ENCODE results near the gene KLHL21. TPM values are rescaled to one million over a fixed set of nuclear protein-coding genes. Genes with fewer than 3 reads are reported as not detected.
A peak's percentile ranks its signal among the peaks of the same experiment; 100 is the strongest.

The KLHL21 gene
- total and polyA plus RNA-seq, 2 donors (not counting 1 experiment from before 2014, with no cell fraction given): 14.4 to 29.9 TPM

GRCh38 chr1:6603238-6603914, 707 bp upstream of the KLHL21 start:
- under 1% methylated on average over 33 of the region's 36 CpGs for WGBS (ENCODE audit: insufficient coverage)
- H3K27ac ChIP-seq (ENCODE audit: low read length in 2 of 2): peak overlapping the region; percentile 94 to 95

More at GRCh38 chr1:6603238-6603914, 707 bp upstream of the KLHL21 start:
- TF ChIP-seq EZH2 (IDR thresholded peaks at IDR 0.05; ENCODE audit: borderline replicate concordance, insufficient read depth, low read depth, low read length, poor library complexity, severe bottlenecking) (no peak), CTCF (IDR thresholded peaks at IDR 0.05) (no peak)
- POLR2A ChIA-PET: interaction anchor here (0.5 to 3.4 kb wide), 8 partner anchors 9 to 49 kb away, joined by 3 to 21 read pairs (median 6); partner anchors contain the start of genes NOL9, PHF13, TAS1R1 and THAP3
- Mint-ChIP-seq H3K9me3 (ENCODE audit: insufficient read depth) (no peaks in the 10 kb centered on the region), H3K4me3 (peak overlapping the region; percentile 91), H3K27me3 (no peaks in the 10 kb centered on the region), H3K27ac (peak overlapping the region; percentile 99), H3K4me1 (peaks cover 38% of the 10 kb centered on the region)
- DNase-seq: peak; percentile 87
- CTCF ChIA-PET: interaction anchor here (1.1 to 5.4 kb wide), 5 partner anchors 13 to 48 kb away, joined by 3 to 33 read pairs (median 7); partner anchors contain the start of genes NOL9, TAS1R1 and THAP3
- Histone ChIP-seq H3K9me3 (ENCODE audit: control extremely low read depth in 1 of 3, control insufficient read depth in 2 of 3, insufficient read depth in 1 of 3, low read length in 2 of 3) (no peaks in the 10 kb centered on the region), H3K27me3 (replicated peaks in 1 of 4; ENCODE audit: control extremely low read depth in 1 of 4, control insufficient read depth in 3 of 4, insufficient read depth in 4 of 4, low read length in 3 of 4) (no peaks in the 10 kb centered on the region), H3K36me3 (replicated peaks in 1 of 2; ENCODE audit: control extremely low read depth in 1 of 2, control insufficient read depth in 1 of 2, extremely low read depth in 1 of 2, insufficient read depth in 2 of 2, low read length in 1 of 2) (no peaks in the 10 kb centered on the region), H3K79me2 (ENCODE audit: control insufficient read depth, insufficient read depth, low read length) (peaks cover 33% of the 10 kb centered on the region), H3K9ac (ENCODE audit: low read length) (peak overlapping the region; percentile 78), H2AFZ (ENCODE audit: insufficient read depth, low read depth, low read length, poor library complexity, severe bottlenecking) (peak overlapping the region; percentile 89), H3K4me3 (ENCODE audit: control extremely low read depth in 1 of 5, extremely low read depth in 1 of 5, insufficient read depth in 1 of 5, low read depth in 2 of 5, low read length in 4 of 5) (peak overlapping the region; percentile 68 to 94 (median 82)), H3K4me2 (replicated peaks; ENCODE audit: low read depth, low read length, poor library complexity, severe bottlenecking) (peak overlapping the region; percentile 100), H4K20me1 (ENCODE audit: control insufficient read depth, insufficient read depth, low read length, poor library complexity, severe bottlenecking) (peaks cover 30% of the 10 kb centered on the region), H3K4me1 (ENCODE audit: control insufficient read depth in 2 of 2, insufficient read depth in 2 of 2, low read length in 2 of 2) (peaks cover 29 to 43% of the 10 kb centered on the region in 2 donors)
- ATAC-seq (ENCODE audit: low read depth): peak; percentile 34
- intact Hi-C loops (cut with micrococcal nuclease): loop anchor here (1.0 to 2.0 kb wide), 3 partner anchors 10 to 181 kb away; partner anchors contain the start of genes CAMTA1 and PHF13

Data from B cell (primary cell).